Tongue (tissue), 2 donors: Measurements from ENCODE around the gene PTTG1. TPM values are rescaled to one million over a fixed set of nuclear protein-coding genes. Genes with fewer than 3 reads are reported as not detected.
A peak's percentile ranks its signal among the peaks of the same experiment; 100 is the strongest.

ENCODE experiments used
- DNase-seq: peaks from one replicate; pipeline ENCODE4 v3.0.0-alpha.2; 2015
- total RNA-seq: library from RNA; depleted of rRNA; stranded (reverse); fragments of >200 nt; gene quantifications from one replicate; pipeline ENCODE4 v1.2.3, GENCODE V29; 2014

The PTTG1 gene
- total RNA-seq, 1 donor from 2014 or later, result 45.9 TPM

GRCh38 chr5:160455600-160455999 lies 33.9 kb downstream of the PTTG1 start:
- DNase-seq, result no peak

- DNase-seq, result no peak
Measured at GRCh38 chr5:160456480-160457177, 35.0 kb downstream of the PTTG1 start.

GRCh38 chr5:160457252-160457651 lies 35.6 kb downstream of the PTTG1 start:
- DNase-seq, result no peak

- no peak for DNase-seq
Measured at GRCh38 chr5:160458806-160459800, 37.4 kb downstream of the PTTG1 start.

GRCh38 chr5:160460377-160461049 lies 38.9 kb downstream of the PTTG1 start:
- DNase-seq, result no peak

GRCh38 chr5:160461378-160461777 lies 39.7 kb downstream of the PTTG1 start:
- DNase-seq, result no peak

- DNase-seq, result no peak
Measured at GRCh38 chr5:160462167-160462566, 40.5 kb downstream of the PTTG1 start.

- no peak for DNase-seq
Measured at GRCh38 chr5:160463227-160463626, 41.6 kb downstream of the PTTG1 start.

- no peak for DNase-seq
Measured at GRCh38 chr5:160463740-160464465, 42.2 kb downstream of the PTTG1 start.

GRCh38 chr5:160464466-160464797 lies 42.8 kb downstream of the PTTG1 start:
- no peak for DNase-seq

- no peak for DNase-seq
Measured at GRCh38 chr5:160466116-160466515, 44.5 kb downstream of the PTTG1 start.

GRCh38 chr5:160466889-160467554 lies 45.4 kb downstream of the PTTG1 start:
- DNase-seq, result no peak

- DNase-seq, result peak; percentile 69
Measured at GRCh38 chr5:160467555-160468362, 46.1 kb downstream of the PTTG1 start.

- no peak for DNase-seq
Measured at GRCh38 chr5:160468363-160468975, 46.8 kb downstream of the PTTG1 start.

GRCh38 chr5:160469156-160470144 lies 47.8 kb downstream of the PTTG1 start:
- no peak for DNase-seq

- DNase-seq, result peak; percentile 41
Measured at GRCh38 chr5:160470437-160471361, 49.0 kb downstream of the PTTG1 start.

- DNase-seq, result no peak
Measured at GRCh38 chr5:160471761-160472160, 50.1 kb downstream of the PTTG1 start.

- DNase-seq, result no peak
Measured at GRCh38 chr5:160472482-160472881, 50.8 kb downstream of the PTTG1 start.
